Measurements from ENCODE around the gene NOL11. TPM values are rescaled to one million over a fixed set of nuclear protein-coding genes. Genes with fewer than 3 reads are reported as not detected.
A peak's percentile ranks its signal among the peaks of the same experiment; 100 is the strongest.

Gene NOL11
- total RNA-seq, 1 donor from 2014 or later, result 32.8 TPM

- no peak for ATAC-seq
- intact Hi-C loops (cut with DNase I), result no loop called here
- no peak for DNase-seq
- TF ChIP-seq CTCF (IDR thresholded peaks at IDR 0.05), result no peak
- no peak overlapping the region for H3K4me3 ChIP-seq
- H3K9me3 ChIP-seq, result no peaks in the 10 kb centered on the region
- no peaks in the 10 kb centered on the region for H3K4me1 ChIP-seq
- H3K27ac ChIP-seq, result no peak overlapping the region
- H3K36me3 ChIP-seq, result no peaks in the 10 kb centered on the region
- no peaks in the 10 kb centered on the region for H3K27me3 ChIP-seq (ENCODE audit: low read depth)
Measured at GRCh38 chr17:67773246-67773645, 55.5 kb downstream of the NOL11 start.

- ATAC-seq (peak; percentile 72 to 85), DNase-seq (no peak)
- Histone ChIP-seq H3K4me1 (no peaks in the 10 kb centered on the region), H3K27me3 (ENCODE audit: low read depth) (no peaks in the 10 kb centered on the region), H3K4me3 (no peak overlapping the region), H3K36me3 (no peaks in the 10 kb centered on the region), H3K9me3 (no peaks in the 10 kb centered on the region), H3K27ac (no peak overlapping the region)
- intact Hi-C loops (cut with DNase I), result no loop called here
- TF ChIP-seq CTCF (IDR thresholded peaks at IDR 0.05), result peak; percentile 62
Measured at GRCh38 chr17:67779098-67779672, 61.4 kb downstream of the NOL11 start.

GRCh38 chr17:67784364-67785121 lies 66.8 kb downstream of the NOL11 start:
- TF ChIP-seq CTCF (IDR thresholded peaks at IDR 0.05), result no peak
- no peak for ATAC-seq
- H3K4me1 ChIP-seq, result no peaks in the 10 kb centered on the region
- DNase-seq, result no peak
- H3K36me3 ChIP-seq, result no peaks in the 10 kb centered on the region
- H3K9me3 ChIP-seq, result no peaks in the 10 kb centered on the region
- no peak overlapping the region for H3K27ac ChIP-seq
- intact Hi-C loops (cut with DNase I), result no loop called here
- H3K27me3 ChIP-seq (ENCODE audit: low read depth), result no peaks in the 10 kb centered on the region
- no peak overlapping the region for H3K4me3 ChIP-seq

GRCh38 chr17:67785122-67785477 lies 67.4 kb downstream of the NOL11 start:
- Histone ChIP-seq H3K27me3 (ENCODE audit: low read depth) (no peaks in the 10 kb centered on the region), H3K36me3 (no peaks in the 10 kb centered on the region), H3K27ac (no peak overlapping the region), H3K4me1 (no peaks in the 10 kb centered on the region), H3K4me3 (no peak overlapping the region), H3K9me3 (no peaks in the 10 kb centered on the region)
- DNase-seq, result no peak
- no peak for ATAC-seq
- no peak for TF ChIP-seq CTCF (IDR thresholded peaks at IDR 0.05)
- intact Hi-C loops (cut with DNase I), result no loop called here

- Histone ChIP-seq H3K27ac (no peak overlapping the region), H3K4me3 (no peak overlapping the region), H3K9me3 (no peaks in the 10 kb centered on the region), H3K4me1 (no peaks in the 10 kb centered on the region), H3K36me3 (no peaks in the 10 kb centered on the region), H3K27me3 (ENCODE audit: low read depth) (no peaks in the 10 kb centered on the region)
- intact Hi-C loops (cut with DNase I), result no loop called here
- DNase-seq, result no peak
- ATAC-seq, result no peak
- no peak for TF ChIP-seq CTCF (IDR thresholded peaks at IDR 0.05)
Measured at GRCh38 chr17:67785504-67785903, 67.8 kb downstream of the NOL11 start.

Other genes with a start within 250 kb of the NOL11 start
- gene BPTF, start 107.6 kb downstream of the NOL11 start, total RNA-seq, result 96.9 TPM